HEK293 (cell line): ENCODE data around the gene CNTN2.

Source experiments
- RBAK ChIP-seq: fragments of 450-650 bp; formaldehyde crosslinking; IDR thresholded peaks from 2 replicates; pipeline ENCODE4 v1.5.1; 2016; ENCODE audit warnings: missing biosample characterization, missing genetic modification characterization
- ZNF311 ChIP-seq: fragments of 450-650 bp; formaldehyde crosslinking; IDR thresholded peaks from 2 replicates; pipeline ENCODE4 v1.5.1; 2017; ENCODE audit warnings: missing biosample characterization, missing genetic modification characterization, borderline replicate concordance
- TF ChIP-seq, protein P1 (sequence below): fragments of 450-650 bp; formaldehyde crosslinking; IDR thresholded peaks from 2 replicates; pipeline ENCODE4 v1.5.1; 2016; ENCODE audit warnings: missing biosample characterization, missing genetic modification characterization

DNA sequence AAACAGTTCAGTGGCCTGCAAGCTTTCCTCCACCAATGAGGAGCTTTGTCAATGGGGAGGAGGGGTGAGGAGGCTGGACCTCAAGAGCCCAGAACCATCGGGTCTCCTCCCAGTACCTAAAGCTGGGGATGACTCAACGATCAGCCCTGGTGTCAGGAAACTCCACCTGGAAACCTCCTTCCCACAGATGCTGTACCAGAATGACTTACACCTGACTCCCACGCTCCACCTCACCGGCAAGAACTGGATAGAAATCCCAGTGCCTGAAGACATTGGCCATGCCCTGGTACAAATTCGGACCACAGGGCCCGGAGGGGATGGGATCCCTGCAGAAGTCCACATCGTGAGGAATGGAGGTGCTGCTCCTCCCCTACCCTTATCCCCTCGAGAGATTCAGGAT lies 29.9 kb downstream of the CNTN2 start:
- TF ChIP-seq RBAK (tag by site-specific recombination) (no peak), ZNF311 (tag by site-specific recombination) (no peak)
- TF ChIP-seq, protein P1, sequence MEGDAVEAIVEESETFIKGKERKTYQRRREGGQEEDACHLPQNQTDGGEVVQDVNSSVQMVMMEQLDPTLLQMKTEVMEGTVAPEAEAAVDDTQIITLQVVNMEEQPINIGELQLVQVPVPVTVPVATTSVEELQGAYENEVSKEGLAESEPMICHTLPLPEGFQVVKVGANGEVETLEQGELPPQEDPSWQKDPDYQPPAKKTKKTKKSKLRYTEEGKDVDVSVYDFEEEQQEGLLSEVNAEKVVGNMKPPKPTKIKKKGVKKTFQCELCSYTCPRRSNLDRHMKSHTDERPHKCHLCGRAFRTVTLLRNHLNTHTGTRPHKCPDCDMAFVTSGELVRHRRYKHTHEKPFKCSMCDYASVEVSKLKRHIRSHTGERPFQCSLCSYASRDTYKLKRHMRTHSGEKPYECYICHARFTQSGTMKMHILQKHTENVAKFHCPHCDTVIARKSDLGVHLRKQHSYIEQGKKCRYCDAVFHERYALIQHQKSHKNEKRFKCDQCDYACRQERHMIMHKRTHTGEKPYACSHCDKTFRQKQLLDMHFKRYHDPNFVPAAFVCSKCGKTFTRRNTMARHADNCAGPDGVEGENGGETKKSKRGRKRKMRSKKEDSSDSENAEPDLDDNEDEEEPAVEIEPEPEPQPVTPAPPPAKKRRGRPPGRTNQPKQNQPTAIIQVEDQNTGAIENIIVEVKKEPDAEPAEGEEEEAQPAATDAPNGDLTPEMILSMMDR: no peak
